DLD1 (cell line): ENCODE results near the gene UACA.
"Not testable (repeated sequence)": the region's sequence is repeated elsewhere in the genome, so short reads cannot be mapped to it uniquely, and the experiment has no call there.

ENCODE experiments used
- in situ Hi-C: cut with HindIII; loops from 2 replicates; pipeline ENCODE4 v1.10.0; 2017; ENCODE audit warnings: low sequenced_read_pairs

The UACA gene

DNA sequence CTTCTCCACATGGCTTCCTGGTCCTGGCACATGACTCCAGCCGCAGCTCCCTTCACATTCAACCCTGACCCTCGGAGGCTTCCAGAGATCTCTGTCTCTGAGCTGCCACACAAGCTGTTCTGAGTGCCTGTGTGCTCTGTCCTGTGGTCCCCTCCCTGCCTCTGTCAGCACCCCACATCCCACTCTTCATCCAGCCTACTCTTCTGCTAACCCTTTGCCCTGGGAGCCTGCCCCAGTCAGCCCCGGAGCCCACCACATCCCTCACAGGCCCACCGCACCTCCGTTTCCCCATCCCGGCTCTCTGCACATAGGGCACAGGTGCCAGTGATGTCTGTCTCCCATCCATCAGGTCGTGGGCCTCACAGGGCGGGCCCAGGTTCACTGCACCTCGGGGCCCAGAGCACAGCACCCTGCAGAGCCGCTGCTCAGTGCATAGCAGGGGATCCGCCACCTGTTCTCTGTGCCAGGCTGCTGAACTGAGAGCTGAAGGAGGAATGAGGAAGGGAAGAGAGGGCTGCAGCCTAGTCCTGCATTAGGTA, 133.6 kb downstream of the UACA start:
- in situ Hi-C loops = loop anchor here (5.0 kb wide), 1 partner anchor 53 kb away; no protein-coding TSS in a partner anchor

GRCh38 chr15:70628549-70628896, 134.8 kb downstream of the UACA start:
- in situ Hi-C loops = loop anchor here (5.0 kb wide), 1 partner anchor 51 kb away; no protein-coding TSS in a partner anchor

DNA sequence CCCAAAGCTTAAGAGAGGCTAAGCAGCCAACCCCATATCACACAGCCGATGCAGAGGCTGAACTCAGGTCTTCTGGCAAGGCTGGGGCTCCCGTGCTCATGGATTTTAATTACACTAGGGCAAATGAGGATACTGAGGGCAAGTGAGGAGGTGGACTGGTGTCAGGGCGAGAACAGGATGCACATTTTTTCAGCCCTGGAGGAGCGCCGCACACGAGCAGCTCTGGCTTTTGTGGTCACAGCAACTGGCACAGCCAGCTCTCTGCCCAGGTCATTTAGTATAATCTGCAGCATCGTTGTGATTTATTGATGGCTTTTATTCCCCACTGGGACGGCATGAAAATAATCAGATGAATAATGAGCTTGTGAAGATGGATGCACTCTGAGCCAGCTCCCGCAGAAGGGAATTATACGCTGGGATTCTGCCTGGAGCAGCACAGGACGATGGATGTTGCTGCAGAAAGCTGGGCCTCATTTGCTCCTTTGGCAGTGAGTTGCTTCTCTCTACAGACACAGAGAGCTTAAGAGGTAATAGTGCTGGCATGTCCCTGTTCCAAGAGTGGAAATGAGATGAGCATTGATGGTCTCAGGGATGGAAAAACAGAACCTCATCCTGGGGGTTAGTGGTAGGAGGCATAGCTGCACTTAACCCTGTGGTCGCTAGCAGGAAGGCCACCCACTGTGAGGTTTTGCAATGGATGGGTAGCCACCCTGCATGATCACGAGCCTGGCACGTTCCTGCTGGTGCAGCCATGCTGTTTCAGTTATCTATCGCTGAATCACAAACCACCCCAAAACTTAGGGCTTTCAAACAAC, 135.4 kb downstream of the UACA start:
- in situ Hi-C loops = loop anchor here (5.0 kb wide), 1 partner anchor 51 kb away; no protein-coding TSS in a partner anchor

- in situ Hi-C loops = loop anchor here (5.0 kb wide), 1 partner anchor 50 kb away; no protein-coding TSS in a partner anchor
Observed at GRCh38 chr15:70627322-70627721, 136.0 kb downstream of the UACA start.

DNA sequence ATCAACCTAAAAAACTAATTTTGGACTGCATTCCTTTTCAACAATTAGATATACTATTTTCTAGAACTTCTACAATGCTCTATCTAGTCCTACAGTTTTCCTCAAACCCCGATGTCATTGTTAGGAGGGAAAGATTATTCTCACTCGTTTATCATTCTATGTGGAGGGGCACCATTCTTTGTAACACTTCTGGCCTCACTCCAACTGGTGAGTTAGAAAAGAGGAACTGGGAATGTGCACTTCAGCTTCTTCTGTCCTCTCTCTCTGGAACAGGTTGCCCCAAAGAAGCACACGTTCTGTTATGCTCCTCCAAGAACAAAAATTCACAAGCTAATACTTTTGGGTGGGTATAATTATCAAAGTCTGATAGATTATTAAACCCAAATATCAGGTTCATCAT, 137.9 kb downstream of the UACA start:
- in situ Hi-C loops = loop anchor here (5.0 kb wide), 1 partner anchor 48 kb away; no protein-coding TSS in a partner anchor

DNA sequence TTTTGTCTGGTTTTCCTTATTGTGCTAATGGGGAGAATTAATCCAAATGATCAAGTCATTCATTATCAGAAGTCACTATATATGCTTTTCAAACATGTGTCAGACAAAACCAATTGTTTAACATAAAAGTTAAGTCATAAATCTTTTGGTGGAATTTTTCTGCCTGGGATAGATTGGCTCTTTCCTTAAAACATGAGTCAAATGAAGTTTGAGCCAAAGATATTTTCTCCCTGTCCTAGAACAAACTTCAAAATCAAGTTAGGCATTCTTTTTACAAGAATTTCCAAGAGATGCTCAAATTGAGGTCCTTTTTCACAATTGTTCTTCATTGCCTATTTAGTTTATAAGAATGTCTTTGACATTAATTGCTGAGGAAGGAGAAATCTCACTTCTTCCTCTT, 138.3 kb downstream of the UACA start:
- in situ Hi-C loops = loop anchor here (5.0 kb wide), 1 partner anchor 48 kb away; no protein-coding TSS in a partner anchor

DNA sequence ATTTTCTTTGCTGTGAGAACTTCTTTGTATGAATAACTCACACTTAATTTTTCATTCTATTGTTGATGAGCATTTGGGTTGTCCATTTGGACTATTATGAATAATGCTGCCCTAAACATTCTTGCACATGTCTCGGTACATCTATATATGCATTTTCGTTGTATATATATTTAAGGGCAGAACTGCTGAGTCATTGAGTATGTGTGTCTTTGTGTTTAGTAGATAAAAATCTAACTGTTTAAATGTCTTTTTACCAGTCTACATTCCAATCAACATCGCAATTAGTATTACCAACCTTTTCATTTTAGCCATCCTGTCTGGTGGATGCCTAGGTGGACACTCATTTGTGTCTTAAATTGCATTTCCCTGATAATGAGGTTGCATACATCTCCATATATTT, 144.4 kb downstream of the UACA start:
- in situ Hi-C loops = no loop called here

DNA sequence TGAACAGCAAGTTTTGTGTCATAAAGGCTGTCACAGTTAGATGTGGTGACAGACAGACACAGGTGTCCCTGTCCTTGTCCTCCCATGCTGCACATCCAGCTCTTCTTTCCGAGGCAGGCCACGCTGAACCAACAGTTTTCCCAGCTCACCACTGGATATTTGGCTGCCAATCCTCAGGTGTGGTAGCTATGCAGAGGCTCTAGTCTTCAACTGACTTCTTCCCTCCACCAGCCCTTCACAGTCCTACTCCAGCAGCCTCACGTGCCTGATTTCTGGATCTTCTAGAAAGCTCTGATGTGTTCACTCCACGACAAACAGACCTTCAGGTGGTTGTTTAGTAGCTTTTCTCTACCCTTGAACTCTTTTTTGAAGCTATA, 145.5 kb downstream of the UACA start:
- in situ Hi-C loops = no loop called here

DNA sequence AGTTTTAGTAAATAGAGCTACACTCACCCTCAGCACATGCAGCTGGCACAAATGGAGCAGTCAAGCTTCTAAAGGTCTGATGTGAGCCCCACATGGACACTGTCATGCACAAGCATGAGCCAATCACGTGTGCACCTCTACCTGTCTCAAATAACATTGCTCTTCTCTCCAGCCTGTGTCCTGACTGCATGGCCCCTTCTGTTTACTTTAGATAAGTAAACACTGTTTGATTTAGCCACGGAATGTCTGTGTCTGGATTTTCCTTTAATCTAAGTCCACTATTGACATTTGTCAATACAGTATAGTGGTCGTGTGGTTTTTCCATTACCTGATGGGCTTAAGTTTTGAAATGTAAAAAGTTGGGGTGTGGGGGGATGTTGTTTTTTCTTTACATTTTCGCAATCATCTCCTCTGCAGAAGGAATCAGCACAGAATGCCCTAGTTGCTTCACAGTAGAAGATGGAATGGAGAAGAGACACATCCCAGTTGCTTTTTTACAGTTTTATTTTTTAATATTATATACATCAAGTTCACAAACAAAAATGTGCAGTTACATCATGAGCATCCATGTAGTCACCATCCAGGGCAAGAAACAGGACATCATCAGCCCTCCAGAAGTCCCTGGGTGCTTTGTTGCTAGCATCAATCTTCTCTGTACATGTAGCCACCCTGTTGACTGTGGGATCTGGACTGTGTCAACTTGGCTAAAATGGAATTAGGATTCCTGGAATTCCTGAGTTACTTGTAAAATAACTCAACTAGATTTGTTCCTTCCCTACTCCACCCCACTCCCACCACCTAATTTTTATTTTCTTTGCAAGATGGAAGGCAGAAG, 146.1 kb downstream of the UACA start:
- in situ Hi-C loops = no loop called here

DNA sequence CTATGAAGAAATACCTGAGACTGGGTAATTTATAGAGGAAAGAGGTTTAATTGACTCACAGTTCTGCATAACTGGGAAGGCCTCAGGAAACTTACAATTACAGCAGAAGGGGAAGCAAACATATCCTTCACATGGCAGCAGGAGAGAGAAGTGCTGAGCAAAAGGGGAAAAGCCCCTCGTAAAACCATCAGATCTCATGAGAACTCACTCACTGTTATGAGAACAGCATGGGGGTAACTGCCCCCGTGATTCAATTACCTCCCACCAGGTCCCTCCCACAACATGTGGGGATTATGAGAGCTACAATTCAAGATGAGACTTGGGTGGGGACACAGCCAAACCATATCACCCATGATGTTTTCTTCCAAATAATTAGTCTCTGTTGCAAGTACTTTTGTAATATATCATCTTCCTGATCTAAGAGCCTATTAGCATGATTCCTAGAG, 147.0 kb downstream of the UACA start:
- in situ Hi-C loops = not testable (repeated sequence)

- in situ Hi-C loops = no loop called here
Observed at GRCh38 chr15:70615435-70616310, 147.7 kb downstream of the UACA start.

DNA sequence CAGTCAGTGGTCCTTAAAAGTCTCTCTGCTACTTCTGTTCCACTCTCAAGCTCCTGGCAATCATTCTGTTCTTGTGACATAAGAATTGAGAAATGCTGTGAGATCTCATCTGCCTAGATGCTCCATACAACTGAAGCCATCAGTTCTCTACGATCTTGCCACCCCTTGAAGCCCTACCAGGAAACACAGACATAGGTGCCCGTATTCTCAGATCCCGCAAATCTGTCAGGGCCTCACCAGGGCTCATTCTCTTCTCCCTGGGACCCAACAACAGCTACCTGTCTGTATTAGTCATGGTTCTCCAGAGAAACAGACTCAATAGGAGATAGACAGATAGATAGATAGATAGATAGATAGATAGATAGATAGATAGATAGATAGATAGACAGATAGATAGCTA, 149.1 kb downstream of the UACA start:
- in situ Hi-C loops = no loop called here

- in situ Hi-C loops = no loop called here
Observed at GRCh38 chr15:70613271-70613670, 150.1 kb downstream of the UACA start.

DNA sequence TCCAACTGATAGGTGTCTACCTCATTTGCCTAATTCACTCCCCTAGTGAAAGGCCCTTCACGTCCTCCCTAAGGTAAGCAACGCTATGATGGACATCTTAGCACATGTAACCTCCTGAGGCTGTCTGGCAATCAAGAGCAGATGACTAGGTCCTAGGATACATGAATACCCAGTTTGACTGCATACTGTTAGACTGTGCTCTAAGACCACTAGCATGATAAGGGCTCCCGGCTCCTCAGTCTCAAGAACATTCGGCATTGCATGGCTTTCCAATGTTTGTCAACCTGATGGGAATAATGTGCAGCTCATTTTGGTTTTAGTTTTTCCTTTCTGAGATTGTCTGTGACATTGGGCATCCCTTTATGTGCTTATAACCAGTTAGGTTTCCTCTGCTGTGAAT, 152.1 kb downstream of the UACA start:
- in situ Hi-C loops = no loop called here

DNA sequence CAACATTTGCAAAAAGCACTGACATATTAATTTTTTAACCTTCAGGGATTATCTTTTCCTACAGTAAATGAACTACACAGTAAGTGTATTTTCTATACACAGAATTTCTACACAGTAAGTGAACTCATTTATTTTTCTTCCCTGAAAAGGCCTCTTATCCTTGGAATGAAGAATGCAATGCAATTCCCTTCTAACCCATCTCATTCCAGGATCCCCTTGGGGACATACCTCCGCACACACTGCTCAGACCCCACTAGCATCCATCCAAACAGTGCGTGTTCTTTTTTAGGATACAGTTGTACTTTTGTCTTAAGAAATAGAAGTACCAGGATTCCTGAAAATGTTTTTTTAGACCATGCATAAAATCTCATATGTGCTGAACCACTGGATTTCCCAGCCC, 152.8 kb downstream of the UACA start:
- in situ Hi-C loops = no loop called here

GRCh38 chr15:70609889-70610288, 153.5 kb downstream of the UACA start:
- in situ Hi-C loops = no loop called here

- in situ Hi-C loops = no loop called here
Observed at GRCh38 chr15:70608144-70608543, 155.2 kb downstream of the UACA start.

DNA sequence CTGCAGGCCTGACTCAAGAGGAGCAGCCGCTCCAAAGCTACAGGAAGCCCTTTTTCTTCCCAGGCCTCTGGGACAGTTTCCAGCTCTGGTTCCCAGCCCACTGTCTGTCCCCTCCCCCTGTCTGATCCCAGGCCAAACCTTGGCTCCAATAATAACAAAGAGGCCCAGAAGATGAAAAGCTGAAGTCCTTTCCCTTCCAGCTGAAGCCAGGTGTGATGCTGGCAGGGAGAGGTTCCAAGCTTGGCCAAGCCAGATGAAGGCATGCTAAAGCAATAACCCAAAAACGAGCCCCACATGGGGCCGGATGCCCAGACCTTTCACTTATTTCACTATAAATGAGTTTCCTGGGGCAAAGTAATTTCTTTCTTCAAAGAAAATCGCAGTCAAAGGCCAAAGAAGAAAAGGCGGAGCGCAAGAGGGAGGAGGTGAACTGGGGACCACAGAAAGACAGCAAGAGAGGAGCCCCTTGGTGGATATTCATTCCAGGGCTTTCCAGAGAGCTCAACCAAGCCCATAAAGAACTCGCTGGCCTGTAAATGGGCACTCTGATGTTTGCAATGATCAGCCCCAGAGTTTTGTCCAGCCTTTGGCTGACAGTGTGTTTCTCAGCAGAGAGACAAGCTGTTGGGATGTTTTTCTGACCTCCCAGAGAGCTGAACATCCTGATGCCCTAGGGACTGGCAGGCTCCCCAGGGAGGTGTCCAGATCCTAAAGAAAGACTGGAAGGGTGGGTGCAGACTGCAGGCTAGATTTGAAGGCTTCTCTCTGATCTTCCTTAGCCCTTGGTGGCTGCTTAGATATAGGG, 157.6 kb downstream of the UACA start:
- in situ Hi-C loops = no loop called here

DNA sequence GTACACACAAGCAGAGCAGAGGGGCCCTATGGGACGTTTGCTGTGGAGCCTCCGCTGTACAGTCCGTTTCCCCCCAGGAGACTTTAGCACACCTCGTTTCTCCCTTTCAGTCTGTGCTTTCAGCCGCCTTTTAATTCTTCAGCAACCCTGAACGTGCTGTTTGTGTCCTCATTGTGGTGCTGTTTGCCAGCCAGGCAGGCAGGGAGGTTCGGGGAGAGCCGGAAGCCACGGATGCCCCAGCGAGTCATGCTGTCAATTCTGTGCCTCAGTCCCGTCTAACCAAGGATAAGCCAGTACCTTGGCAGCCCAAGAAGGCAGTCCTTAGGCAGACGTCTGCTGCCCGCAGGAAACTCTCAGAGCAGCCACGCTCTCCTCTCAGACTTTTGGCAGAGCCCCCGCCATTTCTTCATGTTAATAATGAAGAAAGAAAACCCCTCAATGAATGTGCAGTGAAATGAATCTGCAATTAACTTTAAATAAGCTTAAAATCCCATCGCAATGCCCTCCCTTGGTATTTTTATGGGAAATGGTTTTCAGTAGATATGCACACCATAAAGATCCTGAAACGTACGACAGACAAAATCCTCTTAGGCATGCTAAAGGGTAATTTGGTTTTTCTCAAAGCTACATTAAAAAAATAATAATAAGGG, 158.6 kb downstream of the UACA start:
- in situ Hi-C loops = no loop called here
